ENCODE data around the gene BIRC6.
A peak's percentile ranks its signal among the peaks of the same experiment; 100 is the strongest.
"Not testable (repeated sequence)": the region's sequence is repeated elsewhere in the genome, so short reads cannot be mapped to it uniquely, and the experiment has no call there.

BIRC6 gene

DNA sequence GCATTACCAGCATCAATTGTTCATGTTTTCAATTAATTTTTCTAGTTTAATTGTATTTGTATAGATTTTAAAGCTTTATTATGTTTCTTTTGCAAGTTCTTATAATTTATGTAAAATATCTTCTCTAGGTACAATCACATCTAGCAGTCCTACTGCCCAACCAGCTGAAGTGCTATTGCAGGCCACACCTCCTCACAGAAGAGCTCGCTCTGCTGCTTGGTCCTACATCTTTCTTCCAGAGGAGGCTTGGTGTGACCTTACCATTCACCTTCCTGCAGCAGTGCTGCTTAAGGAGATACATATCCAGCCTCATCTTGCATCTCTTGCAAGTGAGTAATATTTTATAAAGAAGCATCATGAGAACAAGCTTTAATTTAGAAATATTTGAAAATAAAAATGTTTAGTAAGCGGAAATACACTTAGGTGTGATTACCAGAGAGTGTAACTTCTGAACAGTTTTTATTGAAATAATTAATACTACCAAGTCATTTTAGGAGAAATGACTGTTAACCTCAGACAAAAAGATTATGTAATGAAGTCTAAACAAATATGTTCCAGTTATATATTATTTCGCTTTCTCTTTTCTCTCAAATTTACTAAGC, 148.2 kb downstream of the BIRC6 start:
- no peak for DNase-seq

DNA sequence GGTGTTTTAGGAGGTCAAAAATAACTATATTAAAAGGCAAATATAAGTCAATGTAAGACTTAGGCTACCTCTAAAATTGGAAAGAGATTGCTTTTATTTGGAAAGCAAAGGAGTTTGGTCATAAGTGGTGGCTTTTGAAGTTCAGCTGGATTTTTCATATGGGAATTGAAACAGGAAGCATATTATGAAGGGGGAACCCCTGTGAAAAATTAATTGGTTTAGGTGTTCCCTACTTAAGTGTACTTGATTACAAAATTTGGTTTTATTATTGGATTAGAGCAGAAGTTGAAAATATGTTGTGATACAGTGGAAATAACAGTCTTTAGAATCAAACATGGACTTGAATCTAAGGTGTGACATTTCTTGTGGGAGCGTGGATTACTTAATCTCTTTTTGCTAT, 149.6 kb downstream of the BIRC6 start:
- no peak for DNase-seq

DNA sequence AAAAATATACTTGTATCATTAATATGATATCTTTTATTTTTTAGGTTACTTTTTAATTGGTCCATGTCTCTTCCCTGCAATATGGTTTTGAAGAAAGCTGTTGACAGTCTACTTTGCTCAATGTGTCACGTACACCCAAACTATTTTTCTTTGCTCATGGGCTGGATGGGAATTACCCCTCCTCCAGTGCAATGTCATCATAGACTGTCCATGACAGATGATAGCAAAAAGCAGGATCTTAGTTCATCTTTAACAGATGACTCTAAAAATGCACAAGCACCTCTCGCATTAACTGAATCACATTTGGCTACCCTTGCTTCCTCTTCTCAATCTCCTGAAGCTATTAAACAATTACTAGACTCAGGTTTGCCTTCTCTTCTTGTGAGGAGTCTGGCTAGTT, 158.1 kb downstream of the BIRC6 start:
- no peak for DNase-seq

DNA sequence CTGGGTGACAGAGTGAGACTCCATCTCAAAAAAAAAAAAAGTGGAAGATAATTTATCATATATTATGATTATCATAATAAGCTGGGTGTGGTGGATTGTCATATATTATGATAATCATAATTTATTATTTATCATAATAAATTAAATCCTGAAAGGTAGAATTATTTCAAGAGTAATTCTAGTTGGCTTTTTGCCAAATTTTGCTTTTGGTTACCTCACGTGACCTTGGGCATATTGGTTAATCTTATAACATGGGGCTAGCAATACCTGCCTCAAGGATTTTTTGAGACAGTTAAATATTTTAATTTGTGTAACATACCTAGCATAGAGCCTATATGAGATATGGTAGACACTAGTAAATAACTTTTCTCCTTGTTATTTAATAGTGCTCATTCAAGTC, 159.7 kb downstream of the BIRC6 start:
- no peak for DNase-seq

DNA sequence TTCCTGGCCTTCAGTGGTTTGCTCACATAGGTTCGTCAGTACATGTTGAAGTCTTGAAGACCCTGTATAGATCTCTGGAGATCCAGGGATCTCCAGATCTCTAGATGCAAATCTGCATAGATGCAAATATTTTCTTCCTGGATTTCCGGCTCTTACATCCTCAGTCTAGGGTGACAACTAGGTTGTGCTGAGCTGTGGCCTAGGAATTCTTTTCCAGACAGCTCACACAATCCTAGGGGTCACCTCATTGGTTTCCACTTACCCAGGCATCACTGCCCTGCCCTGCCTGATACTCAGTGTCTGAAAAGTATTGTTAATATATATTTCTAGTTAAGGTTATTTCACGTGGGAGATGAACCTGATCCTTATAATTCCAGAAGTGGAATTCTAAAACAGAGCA, 165.9 kb downstream of the BIRC6 start:
- DNase-seq, result no peak

DNA sequence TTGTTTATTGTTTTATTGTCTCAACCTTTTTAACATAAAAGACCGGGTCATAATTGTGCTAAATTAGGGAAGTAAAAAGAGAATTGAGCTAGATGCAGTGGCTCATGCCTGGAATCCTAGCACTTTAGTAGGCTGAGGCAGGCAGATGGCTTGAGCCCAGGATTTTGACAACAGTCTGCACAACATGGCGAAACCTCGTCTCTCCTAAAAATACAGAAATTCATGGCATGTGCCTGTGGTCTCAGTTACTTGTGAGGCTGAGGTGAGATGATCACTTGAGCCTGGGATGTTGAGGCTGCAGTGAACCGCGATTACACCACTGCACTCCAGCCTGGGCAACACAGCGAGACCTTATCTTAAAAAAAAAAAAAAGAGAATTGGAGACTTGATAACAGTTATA, 166.9 kb downstream of the BIRC6 start:
- no peak for DNase-seq

DNA sequence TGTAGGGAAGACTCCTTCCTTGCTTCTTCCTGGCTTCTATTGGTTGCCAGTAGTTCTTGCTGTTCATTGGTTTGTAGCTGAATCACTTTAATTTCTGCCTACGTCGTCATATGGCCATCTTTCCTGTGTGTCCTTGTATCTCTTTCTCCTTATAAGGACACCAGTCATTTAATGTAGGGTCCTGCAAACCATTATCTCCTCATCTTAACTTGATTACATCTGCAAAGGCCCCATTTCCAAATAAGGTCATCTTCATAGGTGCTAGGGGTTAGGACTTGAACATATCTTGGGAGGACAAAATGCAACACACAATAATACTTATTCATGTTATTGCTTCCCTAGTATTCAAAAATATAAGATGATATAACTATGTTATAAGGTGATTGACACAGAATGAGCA, 175.5 kb downstream of the BIRC6 start:
- no peak for DNase-seq

DNA sequence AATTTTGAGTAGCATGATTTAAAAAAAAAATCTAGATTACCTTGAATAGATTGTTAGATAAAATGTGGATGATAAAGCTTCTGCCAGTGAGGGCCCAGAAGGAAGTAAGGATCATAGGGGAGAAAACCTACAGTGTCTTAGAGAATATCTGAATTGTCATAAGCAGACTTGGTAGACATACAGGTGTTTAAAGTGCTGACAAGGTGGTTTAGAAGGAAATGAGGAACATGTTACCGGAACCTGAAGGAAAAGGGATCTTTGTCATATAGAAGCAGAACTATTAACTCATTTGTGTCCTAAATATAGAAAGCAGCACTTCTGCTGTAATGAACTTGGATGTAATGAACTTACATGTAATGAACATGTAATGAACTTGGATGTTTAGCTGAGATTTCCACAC, 176.1 kb downstream of the BIRC6 start:
- no peak for DNase-seq

DNA sequence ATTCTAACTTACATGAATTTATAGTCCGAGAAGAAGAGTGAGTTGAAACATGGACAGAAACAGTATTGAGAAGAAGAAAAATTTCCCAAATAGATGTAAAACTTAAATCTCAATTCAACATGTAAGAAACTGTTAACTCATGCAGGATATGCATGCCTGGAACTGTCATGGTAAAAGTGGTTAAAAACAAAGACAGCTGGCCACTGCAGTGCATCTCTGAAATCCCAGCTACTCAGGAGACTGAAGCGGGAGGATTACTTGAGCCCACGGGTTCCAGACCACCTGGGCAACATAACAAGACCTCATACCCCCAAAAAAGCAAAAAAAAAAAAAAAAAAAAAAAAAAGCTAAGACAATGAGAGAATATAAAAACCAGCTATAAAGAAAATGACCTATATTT, 178.0 kb downstream of the BIRC6 start:
- DNase-seq, result no peak

DNA sequence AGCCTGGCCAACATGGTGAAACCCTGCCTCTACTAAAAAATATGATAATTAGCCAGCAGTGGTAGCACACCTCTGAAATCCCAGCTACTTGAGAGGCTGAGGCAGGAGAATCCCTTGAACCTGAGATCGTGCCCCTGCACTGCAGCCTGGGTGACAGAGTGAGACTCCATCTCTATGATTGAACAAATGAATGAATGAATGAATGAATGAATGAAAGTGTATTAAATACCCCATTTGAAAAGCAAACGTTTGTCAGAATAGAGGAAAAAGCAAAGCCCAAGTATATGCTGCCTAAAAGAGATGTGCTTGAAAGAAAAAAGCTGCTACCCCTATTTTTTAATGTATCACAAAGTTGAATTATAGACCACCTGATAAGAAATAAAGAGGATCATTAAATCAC, 181.9 kb downstream of the BIRC6 start:
- DNase-seq, result no peak

DNA sequence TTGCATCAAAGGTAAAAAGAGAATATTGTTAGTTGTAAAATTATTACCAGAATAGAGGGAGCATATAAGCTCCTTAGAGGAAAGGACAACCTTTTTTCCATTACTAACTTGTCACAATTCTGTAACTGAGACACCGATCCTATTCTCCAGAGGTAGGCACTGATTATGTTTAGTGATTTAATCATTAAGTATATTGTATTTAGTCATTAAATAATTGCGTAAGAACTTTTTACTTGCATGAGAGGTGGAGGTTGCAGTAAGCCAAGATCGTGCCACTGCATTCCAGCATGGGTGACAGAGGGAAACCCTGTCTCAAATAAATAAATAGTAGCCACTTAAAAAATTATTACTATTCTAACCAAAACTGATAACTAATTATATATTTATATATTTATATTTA, 195.7 kb downstream of the BIRC6 start:
- DNase-seq, result not testable (repeated sequence)

DNA sequence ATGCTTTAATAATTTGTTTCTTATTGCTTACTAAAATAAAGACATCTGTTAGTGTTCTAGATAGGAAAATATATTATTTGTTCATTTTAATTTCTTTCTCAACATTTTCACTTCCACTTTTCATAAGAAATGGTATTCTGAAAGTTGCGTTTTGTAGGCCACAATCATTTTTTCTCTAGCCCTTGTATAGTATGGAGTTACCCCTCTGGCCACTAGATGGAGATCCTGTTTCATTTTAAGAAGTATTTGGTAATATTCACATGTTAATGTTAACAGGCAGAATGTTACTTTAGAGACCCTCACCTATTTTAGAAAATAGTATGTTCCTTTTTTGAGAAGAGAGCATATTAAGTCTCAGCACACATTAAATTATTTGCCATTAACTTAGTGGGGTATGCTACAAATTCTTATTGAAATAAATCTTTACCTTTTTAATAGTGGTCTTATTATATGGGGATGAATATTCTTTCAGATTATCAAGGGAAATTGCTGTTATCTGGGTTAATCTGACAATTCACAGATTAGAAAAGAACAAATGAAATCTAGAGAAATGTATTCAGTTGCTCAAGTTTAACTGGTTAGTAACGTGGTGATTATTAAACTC, 197.1 kb downstream of the BIRC6 start:
- DNase-seq, result peak in 1 of 58 donors; percentile 43

DNA sequence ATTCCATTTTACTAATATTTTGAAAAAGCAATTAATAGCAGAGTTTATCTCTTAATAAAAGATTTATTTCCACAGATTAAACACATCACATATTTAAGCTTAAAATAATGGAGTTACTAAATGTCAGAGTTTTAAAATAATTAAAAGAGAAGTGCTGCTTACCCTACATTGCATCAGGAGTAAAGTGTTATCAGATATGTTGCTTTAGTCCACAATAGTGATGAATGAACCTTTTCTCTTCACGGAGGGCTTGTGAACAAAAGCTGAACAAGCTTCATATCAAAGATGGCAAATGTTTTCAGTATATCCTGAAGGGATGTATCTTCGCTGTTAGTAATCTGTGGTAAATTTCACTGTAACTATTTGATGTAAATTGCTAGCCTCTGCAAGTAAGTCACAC, 201.7 kb downstream of the BIRC6 start:
- DNase-seq, result no peak

DNA sequence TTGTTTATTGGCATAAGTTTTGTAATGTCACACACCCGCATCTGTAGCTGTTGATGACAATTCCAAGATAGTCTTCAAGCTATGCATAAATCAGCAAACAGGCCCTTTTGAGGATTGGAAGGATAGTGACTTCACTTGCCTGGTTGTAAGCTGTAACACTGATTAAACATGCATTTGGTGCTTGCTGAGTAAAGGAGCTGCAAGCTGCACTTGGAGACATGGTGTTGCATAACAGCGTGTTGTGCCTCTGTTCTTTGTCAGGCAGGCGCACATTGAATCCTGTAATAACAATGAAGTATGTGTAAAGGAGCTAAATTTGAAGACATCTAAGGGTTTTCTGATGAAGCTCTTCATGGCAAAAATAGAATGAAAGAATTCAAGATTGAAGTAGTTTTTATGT, 202.3 kb downstream of the BIRC6 start:
- peak in 50 of 58 donors; percentile 2 to 82 (median 32) for DNase-seq

DNA sequence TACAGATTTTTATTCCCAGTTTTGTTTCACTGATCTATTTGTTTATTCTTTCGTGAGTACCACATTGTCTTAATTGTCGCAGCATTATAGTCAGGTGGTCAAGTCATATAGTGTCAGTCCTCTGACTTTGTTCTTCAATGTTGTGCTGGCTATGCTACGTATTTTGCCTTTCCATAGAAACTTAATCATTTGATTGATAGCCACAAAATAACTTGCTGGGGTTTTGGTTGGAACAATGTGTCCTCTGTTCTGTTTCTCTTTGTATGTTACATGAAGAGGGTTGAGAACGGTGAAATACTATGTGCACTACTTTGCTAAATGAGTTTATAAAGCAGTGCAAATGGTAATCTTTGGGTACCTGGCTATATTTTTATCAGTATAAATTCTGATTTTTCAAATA, 206.1 kb downstream of the BIRC6 start:
- peak in 1 of 58 donors; percentile 20 for DNase-seq

DNA sequence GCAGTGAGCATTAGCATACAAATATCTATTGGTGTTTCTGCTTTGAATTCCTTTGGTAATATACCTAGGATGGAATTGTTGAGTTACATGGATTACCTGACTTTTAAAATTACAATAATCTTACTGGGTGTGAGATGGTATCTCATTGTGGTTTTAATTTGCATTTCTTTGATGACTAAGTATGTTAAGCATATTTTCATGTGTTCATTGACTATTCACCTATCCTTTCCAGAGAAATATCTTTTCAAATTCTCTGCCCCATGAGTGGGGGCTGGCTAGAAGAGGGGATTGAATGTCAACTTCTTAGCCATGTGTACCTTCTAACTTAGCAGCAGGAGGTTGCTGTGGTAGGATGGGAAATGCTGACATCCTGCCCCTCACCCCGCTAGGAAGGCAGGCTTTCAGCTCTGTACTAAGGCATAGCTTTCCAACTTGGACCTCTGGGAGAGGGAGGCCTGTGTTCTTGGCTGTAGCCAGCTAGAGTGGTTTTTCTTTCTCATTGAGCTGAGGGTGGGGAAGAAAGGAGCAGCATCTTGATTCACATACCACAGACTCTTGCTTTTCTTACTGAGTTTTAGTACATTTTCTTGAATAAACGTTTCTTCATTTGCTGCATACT, 207.7 kb downstream of the BIRC6 start:
- no peak for DNase-seq

DNA sequence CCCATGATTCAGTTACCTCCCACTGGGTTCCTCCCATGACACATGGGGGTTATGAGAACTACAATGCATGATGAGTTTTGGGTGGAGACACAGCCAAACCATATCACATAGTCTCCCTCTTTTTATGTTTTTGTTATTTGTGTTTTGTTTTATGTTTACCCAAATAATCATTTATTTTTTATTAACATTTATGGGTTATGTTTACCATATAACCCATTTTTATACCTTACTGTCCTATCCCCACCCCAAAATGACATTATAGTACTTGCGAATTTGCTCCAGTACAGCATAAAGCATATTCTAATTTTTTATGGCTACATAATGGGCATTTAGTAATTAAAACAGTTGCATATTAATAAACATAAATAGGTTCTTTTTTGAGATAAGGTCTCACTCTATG, 209.1 kb downstream of the BIRC6 start:
- DNase-seq, result no peak

DNA sequence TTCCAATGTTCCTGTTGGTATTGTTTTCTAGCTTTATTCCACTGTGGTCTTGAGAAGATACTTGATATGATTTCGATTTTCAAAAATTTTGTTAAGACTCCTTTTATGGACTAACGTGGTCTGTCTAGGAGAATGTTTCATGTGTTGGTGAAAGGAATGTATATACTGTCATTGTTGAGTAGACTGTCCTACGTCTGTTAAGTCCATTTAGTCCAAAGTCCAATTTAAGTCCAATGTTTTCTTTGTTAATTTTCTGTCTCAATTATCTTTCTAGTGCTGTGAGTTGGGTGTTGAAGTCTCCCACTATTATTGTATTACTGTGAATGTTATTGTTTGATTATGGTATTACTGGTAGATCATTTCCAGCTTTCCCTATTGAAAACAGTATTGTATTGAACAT, 215.2 kb downstream of the BIRC6 start:
- DNase-seq, result no peak

DNA sequence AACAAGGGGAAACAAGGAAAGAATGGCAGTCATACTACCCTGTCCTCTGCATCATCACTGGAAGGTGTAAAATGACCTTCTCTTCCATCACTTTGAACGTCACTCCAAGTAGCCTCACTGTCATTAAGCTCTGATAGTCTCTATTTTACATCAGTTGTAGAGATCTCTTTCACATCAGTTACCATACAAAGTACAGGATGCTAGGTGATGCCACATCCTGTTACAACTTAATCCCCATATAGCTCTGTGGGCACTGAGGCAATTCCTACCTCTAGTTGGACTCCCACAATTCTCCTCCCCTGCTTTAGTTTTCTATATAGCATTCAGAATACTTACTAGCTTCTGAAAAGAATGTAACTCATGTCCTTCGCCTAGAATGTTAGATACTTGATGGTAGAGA, 215.9 kb downstream of the BIRC6 start:
- no peak for DNase-seq

DNA sequence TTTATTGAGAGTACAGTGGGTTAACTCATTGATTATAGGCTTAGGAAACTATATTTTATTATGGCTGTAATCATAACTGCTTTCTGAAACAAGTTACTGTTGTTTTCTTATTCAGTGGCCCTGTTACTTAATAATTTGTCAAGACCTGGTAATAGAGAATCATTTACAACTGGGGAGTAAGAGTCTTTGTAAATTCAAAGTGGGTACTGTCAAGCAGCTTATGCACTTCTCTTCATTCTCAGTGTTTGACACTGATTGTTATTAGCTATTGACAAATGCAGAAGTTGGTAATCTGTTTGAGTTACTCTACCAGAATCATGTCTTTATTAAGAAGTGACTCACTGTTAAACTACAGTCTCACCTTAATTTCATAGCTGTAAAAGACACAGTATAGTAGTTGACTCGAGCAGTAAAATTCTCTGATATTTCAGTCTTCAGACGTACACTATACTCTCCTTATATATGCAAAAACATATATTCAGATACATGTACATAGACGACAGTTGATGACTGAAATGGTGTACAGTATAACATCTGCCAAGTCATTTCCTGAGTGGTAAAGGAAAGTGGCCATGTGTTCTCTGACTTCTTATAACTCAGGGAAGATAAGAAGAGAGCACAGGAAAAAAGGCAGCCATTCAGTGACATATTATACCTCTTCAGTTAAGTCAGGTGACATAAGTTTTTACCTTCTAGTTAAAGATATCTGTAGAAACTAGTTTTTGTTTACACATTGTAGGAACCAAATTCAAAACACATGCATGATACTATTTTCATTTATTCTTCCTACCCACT, 235.0 kb downstream of the BIRC6 start:
- no peak for DNase-seq

DNA sequence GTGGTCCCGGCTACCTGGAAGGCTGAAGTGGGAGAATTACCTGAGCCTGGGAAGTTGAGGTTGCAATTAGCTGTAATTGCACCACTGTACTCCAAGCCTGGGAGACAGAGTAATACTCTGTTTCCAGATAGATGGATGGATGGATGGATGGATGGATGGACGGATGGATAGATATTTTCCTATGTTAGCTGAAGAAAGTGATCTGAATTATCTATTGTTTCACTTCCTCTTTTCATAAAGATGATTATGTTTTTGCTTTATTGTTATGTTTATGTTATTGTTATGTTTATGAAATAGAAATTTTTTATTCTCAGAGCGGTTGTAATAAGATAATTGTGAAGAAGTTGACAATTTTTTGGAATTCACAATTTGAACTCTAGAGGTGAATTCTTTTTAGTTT, 237.8 kb downstream of the BIRC6 start:
- no peak for DNase-seq

DNA sequence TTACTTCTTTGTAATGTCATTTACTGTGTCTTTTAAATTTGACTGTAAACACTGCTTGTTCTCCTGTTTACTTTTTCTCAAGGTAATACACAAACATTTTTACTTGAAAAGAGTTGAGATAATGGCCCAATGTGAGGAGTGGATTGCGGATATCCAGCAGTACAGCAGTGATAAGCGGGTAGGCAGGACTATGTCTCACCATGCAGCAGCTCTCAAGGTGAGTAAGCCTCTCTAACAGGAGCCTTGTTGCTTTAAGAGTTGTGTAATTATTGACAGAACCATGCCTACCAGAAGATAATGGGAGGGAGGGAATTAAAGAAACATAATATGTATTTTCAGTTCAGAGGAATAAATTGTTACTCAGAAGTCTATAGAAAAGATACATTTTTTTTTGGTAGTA, 254.5 kb downstream of the BIRC6 start:
- DNase-seq, result no peak

DNA sequence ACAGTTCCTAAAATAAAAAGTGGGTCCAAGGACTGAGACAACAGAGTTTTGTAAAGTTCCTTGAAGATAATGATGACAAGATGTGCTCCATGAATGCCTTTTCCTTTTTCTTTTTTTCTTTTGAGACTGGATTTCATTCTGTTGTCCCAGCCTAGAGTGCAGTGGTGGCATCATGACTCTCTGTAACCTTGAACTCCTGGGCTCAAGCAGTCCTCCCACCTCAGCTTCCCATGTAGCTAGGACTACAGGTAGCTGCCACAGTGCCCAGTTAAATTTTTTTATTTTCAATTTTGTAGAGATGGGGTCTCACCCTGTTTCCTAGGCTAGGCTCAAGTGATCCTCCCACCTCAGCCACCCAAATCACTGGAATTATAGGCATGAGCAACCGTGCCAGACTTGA, 254.9 kb downstream of the BIRC6 start:
- DNase-seq, result no peak

Measured in anterior cingulate cortex (tissue), 58 donors.